Left ventricle myocardium inferior (tissue), 1 donor: Measurements from ENCODE around the gene STK32C. TPM values are rescaled to one million over a fixed set of nuclear protein-coding genes. Genes with fewer than 3 reads are reported as not detected.
"Not testable (repeated sequence)": the region's sequence is repeated elsewhere in the genome, so short reads cannot be mapped to it uniquely, and the experiment has no call there.

Source experiments
- DNase-seq: peaks from one replicate; pipeline ENCODE4 v3.0.0-alpha.2; 2020
- H3K27ac ChIP-seq: fragments of 200-600 bp; replicated peaks from 2 replicates; pipeline ENCODE4 v1.8.0; 2021
- H3K27me3 ChIP-seq: fragments of 200-600 bp; 2 replicates; pipeline ENCODE4 v1.8.0; 2021; ENCODE audit warnings: low read depth
- H3K36me3 ChIP-seq: fragments of 200-600 bp; 2 replicates; pipeline ENCODE4 v1.8.0; 2021
- H3K4me1 ChIP-seq: fragments of 200-600 bp; 2 replicates; pipeline ENCODE4 v1.8.0; 2021
- H3K4me3 ChIP-seq: fragments of 200-600 bp; 2 replicates; pipeline ENCODE4 v1.8.0; 2021; ENCODE audit warnings: mild to moderate bottlenecking, moderate library complexity
- H3K9me3 ChIP-seq: fragments of 200-600 bp; replicated peaks from 2 replicates; pipeline ENCODE4 v1.8.0; 2021
- intact Hi-C: fragments of 100-400 bp; cut with micrococcal nuclease; formaldehyde crosslinking; loops from one replicate; pipeline ENCODE4 v1.11.0; 2022
- total RNA-seq: library from RNA; stranded (reverse); fragmentation: NEBNext Ultra II Directional; extraction: Animal tissue kit (Norgen Biotek cat#: 25700); gene quantifications from one replicate; pipeline ENCODE4 v1.2.1, GENCODE V29; 2021
- TF ChIP-seq, protein P1 (sequence below): fragments of 200-600 bp; IDR thresholded peaks from 2 replicates; pipeline ENCODE4 v1.8.0; 2021; ENCODE audit warnings: antibody characterized with exemption, mild to moderate bottlenecking, borderline replicate concordance
- donor health status: DM: no; HTN: yes; CAD: no; lungs with severe emphysema.

The STK32C gene
- total RNA-seq, 1 donor from 2014 or later: 4.4 TPM

DNA sequence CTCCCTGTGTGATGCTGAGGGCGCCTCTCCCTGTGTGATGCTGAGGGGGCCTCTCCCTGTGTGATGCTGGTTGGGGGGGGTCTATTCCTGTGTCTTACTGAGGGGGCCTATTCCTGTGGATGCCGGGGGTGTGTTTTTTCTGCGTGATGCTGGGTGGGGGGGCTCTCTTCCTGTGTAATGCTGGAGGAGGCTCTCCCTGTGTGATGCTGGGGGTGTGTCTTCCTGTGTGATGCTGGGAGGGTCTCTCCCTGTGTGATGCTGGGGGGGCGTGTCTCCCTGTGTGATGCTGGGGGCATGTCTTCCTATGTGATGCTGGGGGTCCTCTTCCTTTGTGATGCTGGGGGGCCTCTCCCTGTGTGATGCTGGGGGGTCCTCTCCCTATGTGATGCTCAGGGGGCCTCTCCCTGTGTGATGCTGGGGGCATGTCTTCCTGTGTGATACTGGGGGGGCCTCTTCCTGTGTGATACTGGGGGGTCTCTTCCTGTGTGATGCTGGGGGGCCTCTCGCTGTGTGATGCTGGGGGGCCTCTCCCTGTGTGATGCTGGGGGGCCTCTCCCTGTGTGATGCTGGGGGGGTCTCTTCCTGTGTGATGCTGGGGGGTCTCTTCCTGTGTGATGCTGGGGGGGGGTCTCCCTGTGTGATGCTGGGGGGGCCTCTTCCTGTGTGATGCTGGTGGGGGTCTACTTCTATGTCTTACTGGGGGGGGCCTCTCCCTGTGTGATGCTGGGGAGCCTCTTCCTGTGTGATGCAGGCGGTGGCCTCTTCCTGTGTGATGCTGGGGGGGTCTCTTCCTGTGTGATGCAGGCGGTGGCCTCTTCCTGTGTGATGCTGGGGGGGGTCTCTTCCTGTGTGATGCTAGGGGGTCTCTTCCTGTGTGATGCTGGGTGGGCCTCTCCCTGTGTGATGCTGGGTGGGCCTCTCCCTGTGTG, 148.2 kb downstream of the STK32C start:
- intact Hi-C loops, DNase-seq, H3K4me3 ChIP-seq: not testable (repeated sequence)

GRCh38 chr10:132158823-132159222, 148.9 kb downstream of the STK32C start:
- DNase-seq: no peak
- H3K4me3 ChIP-seq: no peak overlapping the region

More for the DNA sequence above, 148.2 kb downstream of the STK32C start:
- H3K27ac ChIP-seq, H3K9me3 ChIP-seq, H3K27me3 ChIP-seq, H3K36me3 ChIP-seq: not testable (repeated sequence)
- H3K4me1 ChIP-seq: peaks cover 25% of the 10 kb centered on the region

GRCh38 chr10:132158122-132158741, 149.5 kb downstream of the STK32C start:
- Histone ChIP-seq H3K9me3 (no peaks in the 10 kb centered on the region), H3K4me3 (no peak overlapping the region), H3K4me1 (peaks cover 15% of the 10 kb centered on the region), H3K36me3 (peaks cover 6% of the 10 kb centered on the region), H3K27ac (no peak overlapping the region), H3K27me3 (no peaks in the 10 kb centered on the region)
- TF ChIP-seq, protein P1, sequence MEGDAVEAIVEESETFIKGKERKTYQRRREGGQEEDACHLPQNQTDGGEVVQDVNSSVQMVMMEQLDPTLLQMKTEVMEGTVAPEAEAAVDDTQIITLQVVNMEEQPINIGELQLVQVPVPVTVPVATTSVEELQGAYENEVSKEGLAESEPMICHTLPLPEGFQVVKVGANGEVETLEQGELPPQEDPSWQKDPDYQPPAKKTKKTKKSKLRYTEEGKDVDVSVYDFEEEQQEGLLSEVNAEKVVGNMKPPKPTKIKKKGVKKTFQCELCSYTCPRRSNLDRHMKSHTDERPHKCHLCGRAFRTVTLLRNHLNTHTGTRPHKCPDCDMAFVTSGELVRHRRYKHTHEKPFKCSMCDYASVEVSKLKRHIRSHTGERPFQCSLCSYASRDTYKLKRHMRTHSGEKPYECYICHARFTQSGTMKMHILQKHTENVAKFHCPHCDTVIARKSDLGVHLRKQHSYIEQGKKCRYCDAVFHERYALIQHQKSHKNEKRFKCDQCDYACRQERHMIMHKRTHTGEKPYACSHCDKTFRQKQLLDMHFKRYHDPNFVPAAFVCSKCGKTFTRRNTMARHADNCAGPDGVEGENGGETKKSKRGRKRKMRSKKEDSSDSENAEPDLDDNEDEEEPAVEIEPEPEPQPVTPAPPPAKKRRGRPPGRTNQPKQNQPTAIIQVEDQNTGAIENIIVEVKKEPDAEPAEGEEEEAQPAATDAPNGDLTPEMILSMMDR: no peak
- intact Hi-C loops: no loop called here
- DNase-seq: no peak

More at GRCh38 chr10:132158823-132159222, 148.9 kb downstream of the STK32C start:
- Histone ChIP-seq H3K9me3 (no peaks in the 10 kb centered on the region), H3K27me3 (no peaks in the 10 kb centered on the region), H3K4me1 (peaks cover 21% of the 10 kb centered on the region), H3K36me3 (peaks cover 5% of the 10 kb centered on the region), H3K27ac (no peak overlapping the region)
- TF ChIP-seq, protein P1: no peak
- intact Hi-C loops: no loop called here

Other genes with a start within 250 kb of the STK32C start
- gene JAKMIP3, start 242.0 kb downstream of the STK32C start, total RNA-seq: 1.7 TPM
- gene DPYSL4, start 121.0 kb downstream of the STK32C start, total RNA-seq: 42.8 TPM
- gene LRRC27, start 24.2 kb upstream of the STK32C start, total RNA-seq: 3.8 TPM
- 17.2 TPM for gene PWWP2B, start 89.2 kb upstream of the STK32C start, total RNA-seq
- 105 TPM for gene INPP5A, start 229.8 kb upstream of the STK32C start, total RNA-seq